Urinary bladder (tissue), 4 donors: ENCODE measurements around the gene EPHB2. TPM values are rescaled to one million over a fixed set of nuclear protein-coding genes. Genes with fewer than 3 reads are reported as not detected.

Source experiments
- DNase-seq: peaks from one replicate; pipeline ENCODE4 v3.0.0-alpha.2; 2015; ENCODE audit errors: extremely low spot score
- H3K27ac ChIP-seq: one replicate; pipeline ENCODE4 v1.5.1; 2013; ENCODE audit warnings: low read depth, mild to moderate bottlenecking, moderate library complexity
- H3K36me3 ChIP-seq: one replicate; pipeline ENCODE4 v1.6.1; 2013; ENCODE audit warnings: mild to moderate bottlenecking, moderate library complexity; ENCODE audit not compliant: insufficient read depth
- H3K4me1 ChIP-seq: one replicate; pipeline ENCODE4 v1.6.1; 2013; ENCODE audit warnings: mild to moderate bottlenecking, moderate library complexity; ENCODE audit not compliant: insufficient read depth
- H3K4me3 ChIP-seq: one replicate; pipeline ENCODE4 v1.5.1; 2013; ENCODE audit warnings: low read depth, low read length
- WGBS: extraction: QIAGEN DNeasy Blood & Tissue Kit; methylation state at CpG from one replicate; pipeline ENCODE4 v1.1.7; 2013; 5-methylcytosine and 5-hydroxymethylcytosine counted together
- polyA plus RNA-seq: library from polyadenylated mRNA; stranded (reverse); fragments of 200-250 nt; gene quantifications from one replicate; pipeline ENCODE4 v1.2.3, GENCODE V29; 2013
- total RNA-seq: library from RNA; depleted of rRNA; stranded (reverse); fragments of >200 nt; gene quantifications from one replicate; pipeline ENCODE4 v1.2.3, GENCODE V29; 2014
- donor health status: healthy with polysubstance abuse.
- donor health status: healthy.

Gene EPHB2
- total and polyA plus RNA-seq, 2 donors = 2.6 to 16.2 TPM

DNA sequence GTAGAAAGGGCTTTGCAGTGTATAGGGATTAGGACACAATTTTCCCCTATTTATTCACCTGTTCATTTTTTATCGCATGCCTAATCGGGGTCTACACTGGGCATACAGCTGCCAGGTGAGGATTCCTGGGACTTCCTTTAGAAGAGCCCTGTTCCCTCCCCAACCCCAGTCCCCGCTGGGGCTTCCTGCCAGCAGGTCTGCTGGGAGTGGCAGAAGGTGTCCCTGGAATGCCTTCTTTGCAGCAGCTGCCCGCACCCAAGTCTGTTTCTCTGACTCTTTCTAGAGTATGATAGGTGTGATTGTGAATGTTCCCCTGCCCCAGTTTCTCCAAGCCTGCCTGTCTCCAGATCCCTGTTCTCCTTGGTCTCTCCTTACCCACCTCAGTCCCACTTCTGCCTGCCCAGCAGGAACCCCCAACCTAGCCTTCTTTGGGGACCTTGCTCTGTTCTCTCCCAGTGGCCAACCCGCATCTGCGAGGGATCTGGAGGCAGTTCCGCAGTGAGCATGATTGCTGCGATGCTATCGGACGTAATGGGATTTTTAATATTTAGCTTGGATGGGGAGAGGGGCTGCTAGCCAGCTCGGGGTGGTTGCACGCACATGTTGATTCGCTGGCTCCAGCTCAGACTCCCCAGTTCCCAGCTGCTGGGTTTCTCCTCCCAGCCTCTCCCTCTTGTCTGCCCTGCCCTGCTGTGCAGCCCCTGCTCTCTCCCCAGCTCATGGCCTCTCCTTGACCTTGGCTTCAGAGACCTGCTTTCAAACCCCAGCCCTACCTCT is 79.8 kb downstream of the EPHB2 start:
- Histone ChIP-seq H3K27ac (no peak overlapping the region), H3K36me3 (no peaks in the 10 kb centered on the region), H3K4me3 (no peak overlapping the region), H3K4me1 (peaks cover 1% of the 10 kb centered on the region)
- DNase-seq = no peak
- 45% methylated on average over 13 of the region's 13 CpGs for WGBS

DNA sequence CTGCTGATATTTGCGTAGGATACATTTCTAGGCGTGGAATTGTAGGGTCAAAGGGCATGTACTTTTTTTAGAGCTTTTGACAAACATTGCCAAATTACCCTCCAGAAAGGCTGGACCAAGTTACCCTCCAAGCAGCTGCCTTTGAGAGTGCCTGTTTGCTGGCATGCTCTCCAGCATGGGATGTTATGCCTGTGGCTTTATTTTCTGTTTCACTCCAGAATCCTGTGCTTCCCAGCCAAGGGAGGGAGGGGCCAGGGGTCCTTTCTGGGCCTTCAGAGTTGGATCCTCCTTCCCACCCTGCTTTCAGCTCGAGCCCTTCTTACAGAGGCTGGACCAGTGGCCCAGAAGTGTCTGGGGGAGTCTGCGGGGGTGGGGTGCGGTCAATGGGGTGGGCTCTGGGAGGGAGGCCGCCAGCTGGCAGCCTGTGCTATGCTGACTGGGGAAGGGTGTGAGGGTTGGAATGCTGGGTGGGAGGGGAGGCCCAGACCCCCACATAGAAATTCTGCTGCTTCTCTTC is 81.2 kb downstream of the EPHB2 start:
- H3K36me3 ChIP-seq = no peaks in the 10 kb centered on the region
- H3K4me1 ChIP-seq = peaks cover 1% of the 10 kb centered on the region
- no peak overlapping the region for H3K27ac ChIP-seq
- no peak for DNase-seq
- WGBS = 76% methylated on average over 6 of the region's 6 CpGs
- no peak overlapping the region for H3K4me3 ChIP-seq

DNA sequence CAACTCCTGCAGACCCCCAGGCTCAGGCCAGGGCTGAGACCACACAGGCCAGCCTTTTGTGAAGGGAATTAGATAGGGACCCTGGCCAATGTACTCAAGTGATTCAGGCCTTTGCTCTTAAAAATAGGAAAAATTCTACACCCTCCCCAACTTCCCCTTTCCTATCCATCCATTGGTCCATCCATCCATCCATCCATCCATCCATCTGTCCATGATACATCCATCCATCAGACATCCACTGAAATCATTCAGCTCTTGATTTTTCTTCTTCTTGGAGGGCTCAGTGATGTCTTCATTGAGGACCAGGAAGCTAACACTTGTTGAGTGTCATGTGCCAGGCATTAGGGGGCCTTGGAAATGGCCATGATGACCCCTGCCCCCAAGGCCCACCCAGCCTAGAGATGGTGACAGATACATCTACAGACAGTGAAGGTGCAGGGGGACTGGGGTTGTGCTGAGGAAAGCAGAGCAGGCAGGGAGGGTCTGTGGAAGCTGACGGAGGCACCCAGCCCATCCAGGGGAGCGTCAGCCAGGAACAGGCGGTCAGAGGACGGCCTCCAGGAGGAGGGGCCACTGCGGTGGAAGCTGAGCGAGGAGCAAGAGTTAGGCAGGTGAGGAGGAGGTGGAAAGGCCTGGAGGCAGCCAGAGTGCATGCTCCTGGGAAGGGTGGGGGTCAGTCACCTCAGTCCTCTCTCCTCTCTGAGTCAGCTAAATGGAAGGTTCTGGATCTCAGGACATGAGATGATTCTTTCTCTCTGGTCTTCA is 81.9 kb downstream of the EPHB2 start:
- H3K4me3 ChIP-seq = no peak overlapping the region
- peaks cover 1% of the 10 kb centered on the region for H3K4me1 ChIP-seq
- H3K27ac ChIP-seq = no peak overlapping the region
- H3K36me3 ChIP-seq = no peaks in the 10 kb centered on the region
- 78% methylated on average over 6 of the region's 6 CpGs for WGBS
- DNase-seq = no peak

DNA sequence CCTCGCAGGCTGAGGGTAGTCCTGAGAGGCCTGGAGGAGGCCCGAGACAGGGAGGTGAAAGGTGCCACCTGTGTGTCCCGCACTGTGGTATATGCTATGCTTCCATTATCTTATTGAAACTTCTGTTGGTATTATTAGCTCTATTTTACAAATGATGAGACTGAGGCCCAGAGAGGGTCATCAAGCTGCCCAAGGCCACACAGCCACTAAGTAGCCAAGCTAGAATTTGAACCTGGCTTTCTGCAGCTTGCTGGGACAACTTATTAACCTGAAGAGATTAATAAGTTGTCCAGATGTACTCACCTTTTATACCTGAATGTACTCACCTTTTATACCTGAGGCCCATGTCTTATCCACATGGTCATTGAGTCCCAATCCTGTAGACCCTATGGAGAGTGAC is 83.0 kb downstream of the EPHB2 start:
- Histone ChIP-seq H3K4me3 (no peak overlapping the region), H3K36me3 (no peaks in the 10 kb centered on the region), H3K27ac (no peak overlapping the region), H3K4me1 (peaks cover 1% of the 10 kb centered on the region)
- WGBS = 94% methylated on average over 3 of the region's 3 CpGs
- DNase-seq = no peak

DNA sequence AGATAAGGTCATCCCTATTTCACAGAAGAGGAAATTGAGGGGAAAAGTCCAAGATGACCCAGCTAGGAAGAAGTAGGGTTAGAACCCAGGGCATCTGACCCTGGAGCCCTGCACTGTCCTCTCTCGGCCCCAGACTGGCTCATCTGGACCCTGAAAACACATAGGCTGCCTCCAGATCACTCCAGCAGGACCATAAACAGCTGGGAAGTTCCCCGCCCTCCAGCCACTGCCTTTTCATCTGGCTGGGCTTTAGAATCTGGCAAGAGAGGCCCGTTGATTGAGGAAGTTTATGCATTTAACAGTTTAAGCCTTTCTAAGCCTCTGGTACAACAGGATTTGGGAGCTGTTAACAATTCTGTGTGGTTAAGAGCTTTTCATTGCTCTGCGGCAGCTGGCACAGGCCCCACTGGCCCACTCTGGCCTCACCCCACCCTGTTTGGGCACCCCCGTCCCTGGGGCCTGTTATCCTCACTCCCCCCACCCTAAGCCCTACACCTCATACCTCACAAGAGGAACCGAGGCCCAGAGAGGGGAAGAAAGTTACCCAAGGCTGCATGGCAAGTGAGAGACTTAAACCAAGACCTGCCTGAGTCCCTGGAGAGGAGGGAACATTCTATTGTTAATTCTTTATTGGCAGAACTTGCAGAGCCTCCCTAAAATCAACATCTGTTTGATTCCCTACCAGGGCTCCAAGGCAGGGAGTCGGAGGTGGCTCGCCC is 84.2 kb downstream of the EPHB2 start:
- no peak for DNase-seq

DNA sequence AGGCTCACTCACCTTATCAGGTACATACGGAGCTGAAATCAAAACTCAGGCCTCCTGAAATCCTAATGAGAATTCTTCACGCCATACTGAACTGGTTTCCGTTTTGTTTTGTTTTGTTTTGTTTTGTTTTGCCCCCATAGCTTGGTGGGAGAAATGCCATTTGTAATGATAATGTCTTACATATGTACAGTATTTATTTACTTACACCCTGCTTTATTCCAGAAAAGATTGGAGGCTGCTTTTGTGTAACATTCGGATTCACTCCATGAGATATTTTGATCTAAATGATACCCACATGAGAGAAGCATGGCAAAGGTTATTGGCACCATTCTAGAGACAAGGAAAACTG is 84.7 kb downstream of the EPHB2 start:
- no peaks in the 10 kb centered on the region for H3K36me3 ChIP-seq
- H3K4me3 ChIP-seq = no peak overlapping the region
- no peak for DNase-seq
- H3K4me1 ChIP-seq = peaks cover 1% of the 10 kb centered on the region
- no peak overlapping the region for H3K27ac ChIP-seq
- 84% methylated on average over 4 of the region's 4 CpGs for WGBS

More for the DNA sequence above, 84.2 kb downstream of the EPHB2 start:
- Histone ChIP-seq H3K27ac (no peak overlapping the region), H3K4me3 (no peak overlapping the region), H3K36me3 (no peaks in the 10 kb centered on the region), H3K4me1 (peaks cover 1% of the 10 kb centered on the region)
- 47% methylated on average over 8 of the region's 8 CpGs for WGBS

DNA sequence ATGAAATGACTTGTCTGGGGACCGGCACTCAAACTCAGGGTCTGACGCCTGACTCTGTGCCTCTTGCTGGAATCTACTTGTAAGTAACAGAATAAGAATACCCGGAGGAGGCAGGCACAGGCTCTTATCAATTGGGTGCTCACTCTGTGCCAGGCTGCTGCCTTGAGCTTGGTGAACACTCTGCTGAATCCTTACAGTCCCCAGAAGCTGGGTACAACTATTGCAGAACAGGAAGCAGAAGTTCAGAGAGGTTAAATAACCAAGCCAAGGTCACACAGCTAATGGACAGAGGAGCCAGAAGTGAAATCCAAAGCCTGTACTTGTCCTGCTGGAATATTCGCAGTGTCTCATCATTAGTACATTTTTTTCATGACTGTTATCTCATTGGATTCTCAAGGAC is 86.0 kb downstream of the EPHB2 start:
- H3K4me3 ChIP-seq = no peak overlapping the region
- no peak for DNase-seq
- WGBS = 84% methylated on average over 4 of the region's 4 CpGs
- H3K36me3 ChIP-seq = no peaks in the 10 kb centered on the region
- no peaks in the 10 kb centered on the region for H3K4me1 ChIP-seq
- H3K27ac ChIP-seq = no peak overlapping the region

DNA sequence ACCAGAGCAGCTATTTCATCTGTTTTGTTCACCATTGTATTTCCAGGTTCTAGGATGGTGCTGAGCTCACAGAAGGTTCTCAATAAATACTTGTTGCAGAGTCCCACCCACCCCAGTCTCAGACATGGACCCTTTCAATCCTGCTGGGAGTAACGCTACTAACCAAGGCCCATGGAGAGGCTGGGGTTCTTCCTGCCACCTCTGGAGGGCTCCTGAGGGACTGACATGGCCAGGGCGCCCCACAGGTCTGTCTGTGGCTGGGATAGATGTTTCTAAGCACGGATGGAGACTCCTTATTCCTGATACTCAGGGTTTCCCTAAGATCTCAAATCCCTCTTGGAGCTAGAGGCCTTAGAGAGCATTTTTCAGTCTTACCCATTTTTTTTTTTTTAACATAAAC is 87.4 kb downstream of the EPHB2 start:
- no peaks in the 10 kb centered on the region for H3K4me1 ChIP-seq
- no peaks in the 10 kb centered on the region for H3K36me3 ChIP-seq
- DNase-seq = no peak
- H3K27ac ChIP-seq = no peak overlapping the region
- 89% methylated on average over 3 of the region's 3 CpGs for WGBS
- no peak overlapping the region for H3K4me3 ChIP-seq

DNA sequence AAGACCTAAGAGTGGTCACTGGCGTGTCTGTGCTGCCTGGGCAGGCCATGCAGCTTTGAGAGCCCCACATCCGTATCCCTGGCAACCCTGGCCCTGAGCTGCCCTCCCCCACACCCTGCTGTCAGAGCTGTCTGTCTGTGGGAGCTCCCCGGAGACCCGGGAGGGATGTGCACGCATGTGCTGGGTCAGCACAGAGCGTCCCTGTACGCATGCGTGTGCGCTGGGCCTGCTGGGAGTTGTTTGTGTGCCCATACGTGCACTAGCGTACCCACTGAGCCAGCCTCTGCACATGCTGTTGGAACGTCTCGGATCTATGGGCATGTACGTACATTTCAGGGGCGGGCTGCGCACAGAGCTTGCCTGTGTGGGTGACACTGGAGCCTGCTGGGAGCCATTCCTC is 89.3 kb downstream of the EPHB2 start:
- 89% methylated on average over 16 of the region's 16 CpGs for WGBS
- no peaks in the 10 kb centered on the region for H3K4me1 ChIP-seq

DNA sequence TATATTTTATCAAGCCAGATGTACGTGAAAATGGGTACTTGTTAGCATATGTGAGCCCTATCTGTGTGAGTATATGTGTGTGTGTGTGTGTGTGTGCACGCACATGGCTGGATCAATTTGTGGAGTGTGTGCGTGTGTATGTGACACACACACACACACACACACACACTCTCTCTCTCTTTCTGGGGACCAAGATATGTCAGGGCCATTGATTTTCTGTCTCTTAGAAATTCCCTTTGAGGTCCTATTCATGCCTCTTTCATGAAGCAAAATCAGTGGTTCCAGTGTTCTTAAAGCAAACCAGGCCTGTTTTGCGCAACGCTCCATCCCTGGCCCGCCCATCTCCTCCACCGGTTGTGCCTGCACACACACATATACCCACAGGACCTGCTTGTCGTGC is 90.0 kb downstream of the EPHB2 start:
- Histone ChIP-seq H3K27ac (no peak overlapping the region), H3K4me1 (no peaks in the 10 kb centered on the region), H3K36me3 (no peaks in the 10 kb centered on the region), H3K4me3 (no peak overlapping the region)
- DNase-seq = no peak
- 89% methylated on average over 8 of the region's 8 CpGs for WGBS

More for the DNA sequence above, 89.3 kb downstream of the EPHB2 start:
- Histone ChIP-seq H3K4me3 (no peak overlapping the region), H3K36me3 (no peaks in the 10 kb centered on the region), H3K27ac (no peak overlapping the region)
- DNase-seq = no peak

DNA sequence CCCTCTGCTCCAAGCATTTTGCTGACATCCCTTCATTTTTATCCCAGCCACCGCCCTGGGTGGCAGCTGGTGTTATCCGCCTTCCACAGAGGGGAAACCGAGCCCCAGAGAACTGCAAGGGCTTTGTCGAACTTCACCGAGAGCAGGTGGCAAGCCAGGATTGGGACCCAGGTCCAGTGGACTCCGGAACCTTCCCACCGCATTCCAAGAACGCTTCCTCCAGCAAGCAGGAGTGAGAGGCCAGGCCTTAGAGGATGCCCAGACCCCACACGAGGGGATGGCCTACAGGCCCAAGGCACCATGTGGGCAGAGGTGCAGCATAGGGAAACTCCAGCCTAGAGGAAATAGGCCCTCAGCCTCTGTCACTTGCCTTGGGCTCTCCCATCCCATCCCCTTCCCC is 90.7 kb downstream of the EPHB2 start:
- no peaks in the 10 kb centered on the region for H3K4me1 ChIP-seq
- WGBS = 93% methylated on average over 9 of the region's 9 CpGs

DNA sequence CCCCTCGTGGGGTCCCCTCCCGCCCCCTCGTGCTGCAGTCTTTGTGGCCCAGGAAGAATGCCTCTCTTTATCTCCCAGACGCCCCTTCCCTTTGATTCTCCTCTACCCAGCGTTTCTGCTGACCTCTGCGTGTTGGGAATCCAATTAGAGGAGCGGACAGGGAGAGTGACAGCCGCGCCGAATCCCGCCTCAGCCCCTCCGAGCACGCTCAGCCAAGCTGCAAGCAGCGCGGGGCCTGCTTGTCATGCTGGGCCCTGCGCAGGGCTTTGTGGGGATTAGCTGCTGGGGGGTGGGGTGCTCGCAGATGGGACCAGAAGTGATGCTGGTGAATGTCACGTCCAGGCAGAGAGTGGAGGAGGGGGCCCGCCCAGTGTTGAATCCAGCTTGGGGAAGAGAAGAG is 91.1 kb downstream of the EPHB2 start:
- DNase-seq = no peak
- Histone ChIP-seq H3K27ac (no peak overlapping the region), H3K4me1 (no peaks in the 10 kb centered on the region), H3K4me3 (no peak overlapping the region), H3K36me3 (no peaks in the 10 kb centered on the region)
- WGBS = 84% methylated on average over 19 of the region's 19 CpGs

More for the DNA sequence above, 90.7 kb downstream of the EPHB2 start:
- no peaks in the 10 kb centered on the region for H3K36me3 ChIP-seq
- H3K27ac ChIP-seq = no peak overlapping the region
- no peak overlapping the region for H3K4me3 ChIP-seq
- no peak for DNase-seq

DNA sequence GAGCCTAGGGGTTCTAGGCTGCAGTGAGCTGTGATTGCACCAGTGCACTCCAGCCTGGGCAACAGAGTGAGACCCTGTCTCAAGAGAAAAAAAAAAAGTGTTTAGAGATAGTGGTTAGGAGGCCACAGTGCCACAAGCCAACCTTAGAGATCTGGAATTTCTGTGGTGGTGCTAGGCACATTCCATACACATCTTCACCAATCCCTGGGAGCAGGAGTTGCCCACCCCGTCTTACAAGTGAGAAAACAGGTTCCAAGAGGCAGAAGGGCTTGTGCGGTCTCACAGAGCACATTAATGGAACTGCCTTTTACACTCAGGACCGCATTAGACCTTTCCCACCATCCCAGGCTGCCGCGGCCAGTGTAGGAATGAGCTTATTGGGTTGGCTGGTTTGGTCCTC is 93.2 kb downstream of the EPHB2 start:
- DNase-seq = no peak
- H3K36me3 ChIP-seq = no peaks in the 10 kb centered on the region
- WGBS = 94% methylated on average over 5 of the region's 5 CpGs
- H3K27ac ChIP-seq = no peak overlapping the region
- H3K4me3 ChIP-seq = no peak overlapping the region
- H3K4me1 ChIP-seq = no peaks in the 10 kb centered on the region
